ENCODE data around the gene CTAGE15.
"Not testable (repeated sequence)": the region's sequence is repeated elsewhere in the genome, so short reads cannot be mapped to it uniquely, and the experiment has no call there.

The CTAGE15 gene

GRCh38 chr7:143571501-143571900 lies at the start of gene CTAGE15:
TSS of gene CTAGE15 (plus strand) at chr7:143571801. CDS start at chr7:143571818, 17 bp downstream.
- H3K36me3 ChIP-seq (ENCODE audit: insufficient read depth, low read length); H3K27ac ChIP-seq (ENCODE audit: low read depth, low read length); H3K4me3 ChIP-seq (ENCODE audit: low read depth, low read length); H3K27me3 ChIP-seq (ENCODE audit: insufficient read depth, low read length); H2AFZ ChIP-seq (ENCODE audit: low read length, unreplicated experiment); H3K79me2 ChIP-seq (ENCODE audit: control insufficient read depth, insufficient read depth, low read length, unreplicated experiment); H3K4me1 ChIP-seq (ENCODE audit: control insufficient read depth, insufficient read depth, low read length, unreplicated experiment): not testable (repeated sequence)

DNA sequence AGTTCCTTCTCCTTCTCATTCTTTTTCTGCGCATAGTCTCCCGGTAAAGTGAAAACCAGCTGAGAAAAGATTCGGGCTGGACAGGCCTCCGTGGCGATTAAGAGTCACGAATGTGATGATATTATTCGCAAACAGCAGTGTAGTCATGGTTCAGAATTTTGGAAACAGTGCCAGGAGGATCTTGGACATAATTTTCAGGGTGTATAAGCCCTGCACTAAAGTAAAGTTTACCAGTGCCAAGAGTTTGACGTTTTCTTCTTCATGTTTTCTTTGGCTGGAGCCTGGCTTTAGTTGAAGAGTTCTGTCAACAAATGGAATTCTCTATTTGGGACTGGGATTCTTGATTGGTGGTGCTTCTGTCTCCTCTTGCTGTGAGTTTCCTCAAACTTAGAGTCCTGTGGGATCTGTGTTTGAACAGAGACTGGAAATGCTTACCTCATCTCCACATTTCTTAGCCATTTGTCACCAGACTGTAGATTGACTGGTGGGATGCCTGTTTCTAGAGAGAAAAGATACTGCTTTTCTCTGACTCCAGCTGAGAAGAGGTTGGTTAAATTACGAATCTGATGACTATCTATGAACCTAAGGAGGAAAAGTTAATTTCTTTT lies 49.2 kb upstream of the CTAGE15 start:
- H2AFZ ChIP-seq (ENCODE audit: low read length, unreplicated experiment); H3K79me2 ChIP-seq (ENCODE audit: control insufficient read depth, insufficient read depth, low read length, unreplicated experiment); H3K27ac ChIP-seq (ENCODE audit: low read depth, low read length); H3K27me3 ChIP-seq (ENCODE audit: insufficient read depth, low read length); H3K4me3 ChIP-seq (ENCODE audit: low read depth, low read length); H3K36me3 ChIP-seq (ENCODE audit: insufficient read depth, low read length): not testable (repeated sequence)
- peaks cover 12% of the 10 kb centered on the region for H3K4me1 ChIP-seq (ENCODE audit: control insufficient read depth, insufficient read depth, low read length, unreplicated experiment)

DNA sequence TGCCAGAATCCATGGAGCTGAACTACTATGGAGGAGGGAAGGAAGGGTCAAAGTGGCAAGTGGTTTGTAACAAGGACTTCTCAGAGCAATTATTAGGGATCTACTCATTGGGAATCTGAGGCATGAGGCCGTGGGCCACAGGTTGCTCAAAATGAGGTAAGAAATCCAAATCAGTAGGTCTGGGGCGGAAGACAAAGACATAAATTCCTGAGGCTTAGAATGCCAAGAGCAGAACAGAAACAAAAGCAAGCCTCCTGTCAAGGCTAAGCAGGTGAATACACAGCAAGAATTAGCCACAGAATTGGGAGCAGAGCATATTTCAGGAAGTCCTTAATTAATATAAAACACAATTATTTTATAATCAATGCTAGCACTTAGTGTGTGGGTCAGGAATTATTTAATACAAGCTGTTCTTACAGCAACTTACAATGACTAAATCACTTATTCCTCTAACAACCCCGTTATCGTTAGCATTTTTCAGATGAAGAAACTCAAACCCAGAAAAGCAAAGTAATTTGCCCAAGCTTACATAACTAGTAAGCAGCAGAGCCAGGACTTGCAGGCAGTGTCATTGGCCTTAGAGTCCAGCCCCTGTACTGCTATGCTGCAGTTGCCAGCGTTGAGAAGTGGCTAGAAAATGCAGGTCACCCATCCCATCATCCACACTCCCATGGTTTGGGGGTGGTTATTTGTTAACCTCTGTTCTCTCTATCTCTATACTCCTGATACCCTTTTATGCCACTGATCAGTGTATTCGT lies 40.3 kb upstream of the CTAGE15 start:
- not testable (repeated sequence) for H3K79me2 ChIP-seq (ENCODE audit: control insufficient read depth, insufficient read depth, low read length, unreplicated experiment); H3K27ac ChIP-seq (ENCODE audit: low read depth, low read length); H3K36me3 ChIP-seq (ENCODE audit: insufficient read depth, low read length); H3K4me3 ChIP-seq (ENCODE audit: low read depth, low read length); H3K4me1 ChIP-seq (ENCODE audit: control insufficient read depth, insufficient read depth, low read length, unreplicated experiment); H3K27me3 ChIP-seq (ENCODE audit: insufficient read depth, low read length); H2AFZ ChIP-seq (ENCODE audit: low read length, unreplicated experiment)

GRCh38 chr7:143531932-143532331 lies 39.7 kb upstream of the CTAGE15 start:
- H3K27ac ChIP-seq (ENCODE audit: low read depth, low read length); H3K79me2 ChIP-seq (ENCODE audit: control insufficient read depth, insufficient read depth, low read length, unreplicated experiment); H3K36me3 ChIP-seq (ENCODE audit: insufficient read depth, low read length); H3K4me3 ChIP-seq (ENCODE audit: low read depth, low read length); H3K27me3 ChIP-seq (ENCODE audit: insufficient read depth, low read length); H3K4me1 ChIP-seq (ENCODE audit: control insufficient read depth, insufficient read depth, low read length, unreplicated experiment); H2AFZ ChIP-seq (ENCODE audit: low read length, unreplicated experiment): not testable (repeated sequence)

DNA sequence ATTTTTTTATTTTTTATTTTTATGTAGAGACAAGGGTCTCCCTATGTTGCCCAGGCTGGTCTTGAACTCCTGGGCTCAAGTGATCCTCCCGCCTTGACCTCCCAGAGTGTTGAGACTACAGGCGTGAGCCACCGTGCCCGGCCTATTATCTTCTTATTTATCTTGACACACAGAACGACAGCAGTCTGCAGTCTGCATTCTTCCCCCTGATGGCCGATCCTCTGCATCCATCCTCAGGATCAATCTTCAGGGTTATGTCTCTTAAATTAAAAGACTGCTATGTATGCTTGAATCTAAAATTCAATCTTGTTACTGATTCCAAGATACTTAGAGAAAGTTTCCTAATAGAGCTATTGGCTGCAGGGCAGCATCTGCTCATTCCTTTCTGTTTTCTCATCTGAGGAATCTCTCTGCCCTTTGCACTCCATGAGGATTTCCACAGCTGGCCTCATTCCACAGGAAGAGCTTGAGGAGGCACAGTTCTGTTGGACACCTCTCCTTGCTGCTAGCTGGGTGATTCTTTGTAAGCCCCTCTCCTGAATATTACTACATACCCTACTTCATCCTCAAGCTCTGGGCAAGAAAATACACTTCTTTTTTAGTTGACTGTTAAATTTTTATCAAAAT lies 38.3 kb upstream of the CTAGE15 start:
- H3K27me3 ChIP-seq (ENCODE audit: insufficient read depth, low read length); H3K36me3 ChIP-seq (ENCODE audit: insufficient read depth, low read length); H3K4me3 ChIP-seq (ENCODE audit: low read depth, low read length); H2AFZ ChIP-seq (ENCODE audit: low read length, unreplicated experiment); H3K4me1 ChIP-seq (ENCODE audit: control insufficient read depth, insufficient read depth, low read length, unreplicated experiment); H3K27ac ChIP-seq (ENCODE audit: low read depth, low read length); H3K79me2 ChIP-seq (ENCODE audit: control insufficient read depth, insufficient read depth, low read length, unreplicated experiment): not testable (repeated sequence)

DNA sequence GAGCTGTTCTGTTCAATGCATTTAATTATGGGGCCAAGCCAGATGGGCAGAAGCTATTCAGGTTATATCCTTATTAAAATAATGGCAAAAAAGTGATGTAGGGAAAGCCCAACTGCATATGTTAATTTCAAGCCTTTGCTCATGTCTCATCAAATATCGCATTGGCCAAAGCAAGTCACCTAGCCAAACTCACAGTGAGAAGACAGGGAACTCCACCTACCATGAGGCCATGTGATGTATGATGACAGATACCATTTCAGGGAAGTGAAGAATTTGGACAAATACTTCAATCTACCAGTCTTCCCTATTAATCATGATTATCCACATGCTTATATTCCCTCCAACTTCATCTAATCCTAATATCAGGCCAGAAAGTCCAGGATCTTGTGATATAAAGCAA lies 35.2 kb upstream of the CTAGE15 start:
- H3K27me3 ChIP-seq (ENCODE audit: insufficient read depth, low read length); H2AFZ ChIP-seq (ENCODE audit: low read length, unreplicated experiment); H3K4me3 ChIP-seq (ENCODE audit: low read depth, low read length); H3K27ac ChIP-seq (ENCODE audit: low read depth, low read length); H3K4me1 ChIP-seq (ENCODE audit: control insufficient read depth, insufficient read depth, low read length, unreplicated experiment); H3K36me3 ChIP-seq (ENCODE audit: insufficient read depth, low read length); H3K79me2 ChIP-seq (ENCODE audit: control insufficient read depth, insufficient read depth, low read length, unreplicated experiment): not testable (repeated sequence)

DNA sequence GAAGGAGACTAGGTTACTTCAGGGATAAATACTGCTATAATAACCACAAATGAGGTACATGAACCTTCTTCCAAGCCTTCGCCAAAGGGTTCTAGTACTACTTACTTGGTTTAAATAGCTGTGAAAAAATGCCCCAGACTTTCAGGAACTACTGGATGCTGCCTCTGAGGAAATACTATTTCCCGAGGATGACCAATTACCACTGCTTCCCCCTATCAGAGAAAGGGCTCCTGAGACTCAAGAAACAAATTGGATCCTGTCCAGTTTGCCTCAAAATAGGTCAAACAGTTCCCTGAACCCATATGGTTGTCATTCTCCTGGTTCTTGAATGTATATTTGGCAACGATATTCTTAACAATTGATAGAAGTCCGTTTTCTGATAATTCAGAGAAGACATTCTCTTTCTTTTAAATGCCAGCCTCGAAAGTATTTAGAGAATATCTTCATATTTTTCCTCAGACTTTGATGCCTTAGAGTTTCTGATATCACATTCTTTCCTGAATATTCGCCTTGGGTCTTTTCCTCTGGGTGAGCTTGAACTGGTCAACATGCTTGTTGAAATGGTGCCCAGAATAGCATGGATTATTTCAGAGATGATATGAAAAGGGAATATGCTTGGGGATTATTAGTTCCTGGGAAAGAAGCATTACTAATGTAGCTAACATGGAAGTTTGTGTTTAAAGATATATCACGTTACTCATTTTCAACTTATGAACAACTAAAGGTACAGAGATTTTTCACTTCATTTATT lies 28.1 kb upstream of the CTAGE15 start:
- not testable (repeated sequence) for H3K4me3 ChIP-seq (ENCODE audit: low read depth, low read length); H3K4me1 ChIP-seq (ENCODE audit: control insufficient read depth, insufficient read depth, low read length, unreplicated experiment); H3K79me2 ChIP-seq (ENCODE audit: control insufficient read depth, insufficient read depth, low read length, unreplicated experiment); H3K27me3 ChIP-seq (ENCODE audit: insufficient read depth, low read length); H3K27ac ChIP-seq (ENCODE audit: low read depth, low read length); H3K36me3 ChIP-seq (ENCODE audit: insufficient read depth, low read length); H2AFZ ChIP-seq (ENCODE audit: low read length, unreplicated experiment)

DNA sequence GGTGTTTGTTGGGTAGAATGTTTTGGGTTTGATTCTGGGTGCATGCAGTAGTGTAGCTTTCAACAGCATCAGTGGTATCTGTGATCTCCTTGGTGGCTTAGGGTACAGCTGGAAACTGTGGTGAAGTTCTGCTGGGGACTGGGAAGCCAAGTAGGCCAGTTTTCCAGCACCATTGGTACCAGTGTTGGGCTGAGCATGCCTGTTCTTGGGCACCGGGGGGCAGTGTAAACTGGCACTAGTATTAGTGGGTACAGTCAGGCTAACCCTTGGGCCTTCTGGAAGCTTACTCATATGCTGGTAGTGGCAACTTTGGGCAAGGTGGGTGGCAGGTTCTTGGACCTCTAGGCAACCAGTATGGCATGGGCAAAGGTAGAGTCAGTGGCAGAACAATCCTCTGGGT lies 15.6 kb upstream of the CTAGE15 start:
- not testable (repeated sequence) for H2AFZ ChIP-seq (ENCODE audit: low read length, unreplicated experiment); H3K79me2 ChIP-seq (ENCODE audit: control insufficient read depth, insufficient read depth, low read length, unreplicated experiment); H3K27me3 ChIP-seq (ENCODE audit: insufficient read depth, low read length); H3K27ac ChIP-seq (ENCODE audit: low read depth, low read length); H3K4me1 ChIP-seq (ENCODE audit: control insufficient read depth, insufficient read depth, low read length, unreplicated experiment); H3K4me3 ChIP-seq (ENCODE audit: low read depth, low read length); H3K36me3 ChIP-seq (ENCODE audit: insufficient read depth, low read length)

DNA sequence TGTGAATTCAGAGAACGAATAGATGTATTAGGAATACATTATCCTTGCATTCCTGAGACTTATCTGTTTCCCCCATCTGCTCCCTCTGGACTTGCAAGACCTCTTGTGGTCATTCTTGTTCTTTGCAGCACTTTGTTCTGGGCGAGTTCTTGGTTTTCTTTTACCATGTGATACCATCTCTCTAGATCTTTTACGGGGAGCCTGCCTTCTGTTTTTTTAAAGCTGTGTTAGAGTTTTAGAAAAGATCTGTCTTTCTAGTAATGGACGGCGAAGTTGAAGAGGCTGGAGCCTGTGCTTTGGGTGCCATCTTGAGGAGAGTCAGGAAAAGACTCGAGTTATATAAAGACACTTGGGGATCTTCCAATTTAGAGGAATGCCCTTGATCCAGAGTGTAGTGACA lies 8.3 kb upstream of the CTAGE15 start:
- H3K36me3 ChIP-seq (ENCODE audit: insufficient read depth, low read length); H3K27me3 ChIP-seq (ENCODE audit: insufficient read depth, low read length); H3K4me3 ChIP-seq (ENCODE audit: low read depth, low read length); H2AFZ ChIP-seq (ENCODE audit: low read length, unreplicated experiment); H3K79me2 ChIP-seq (ENCODE audit: control insufficient read depth, insufficient read depth, low read length, unreplicated experiment); H3K27ac ChIP-seq (ENCODE audit: low read depth, low read length); H3K4me1 ChIP-seq (ENCODE audit: control insufficient read depth, insufficient read depth, low read length, unreplicated experiment): not testable (repeated sequence)

- not testable (repeated sequence) for H3K36me3 ChIP-seq (ENCODE audit: insufficient read depth, low read length); H3K4me3 ChIP-seq (ENCODE audit: low read depth, low read length); H3K27me3 ChIP-seq (ENCODE audit: insufficient read depth, low read length); H2AFZ ChIP-seq (ENCODE audit: low read length, unreplicated experiment); H3K4me1 ChIP-seq (ENCODE audit: control insufficient read depth, insufficient read depth, low read length, unreplicated experiment); H3K27ac ChIP-seq (ENCODE audit: low read depth, low read length); H3K79me2 ChIP-seq (ENCODE audit: control insufficient read depth, insufficient read depth, low read length, unreplicated experiment)
These were observed 5.6 kb upstream of the CTAGE15 start for GRCh38 chr7:143566001-143566400.

- not testable (repeated sequence) for H3K4me3 ChIP-seq (ENCODE audit: low read depth, low read length); H2AFZ ChIP-seq (ENCODE audit: low read length, unreplicated experiment)
These were observed 16.6 kb downstream of the CTAGE15 start for GRCh38 chr7:143588183-143588582.

More at GRCh38 chr7:143588183-143588582, 16.6 kb downstream of the CTAGE15 start:
- not testable (repeated sequence) for H3K79me2 ChIP-seq (ENCODE audit: control insufficient read depth, insufficient read depth, low read length, unreplicated experiment); H3K27ac ChIP-seq (ENCODE audit: low read depth, low read length); H3K4me1 ChIP-seq (ENCODE audit: control insufficient read depth, insufficient read depth, low read length, unreplicated experiment); H3K36me3 ChIP-seq (ENCODE audit: insufficient read depth, low read length); H3K27me3 ChIP-seq (ENCODE audit: insufficient read depth, low read length)
